OCI-LY1 (cell line): ENCODE measurements around the gene DNAH12.
"Not testable (repeated sequence)": the region's sequence is repeated elsewhere in the genome, so short reads cannot be mapped to it uniquely, and the experiment has no call there.

ENCODE experiments used
- H2AFZ ChIP-seq: fragments of 200-600 bp; sonication (generic), shearing (Covaris generic); 2 replicates; pipeline ENCODE4 v1.6.0; 2014; ENCODE audit warnings: antibody characterized with exemption, mild to moderate bottlenecking, low read length
- H3F3A ChIP-seq: fragments of 200-600 bp; sonication (generic), shearing (Covaris generic); 2 replicates; pipeline ENCODE4 v1.6.0; 2014; ENCODE audit warnings: mild to moderate bottlenecking, antibody characterized with exemption, low read length, moderate library complexity; ENCODE audit not compliant: insufficient read depth
- H3K27ac ChIP-seq: fragments of 200-600 bp; sonication (generic); 2 replicates; pipeline ENCODE4 v1.5.1; 2014; ENCODE audit warnings: low read length, mixed run types, mild to moderate bottlenecking, low read depth; ENCODE audit not compliant: poor library complexity, severe bottlenecking
- H3K27me3 ChIP-seq: fragments of 200-600 bp; sonication (generic); 2 replicates; pipeline ENCODE4 v1.6.0; 2014; ENCODE audit warnings: antibody characterized with exemption, mild to moderate bottlenecking, low read length, moderate library complexity; ENCODE audit not compliant: insufficient read depth
- H3K36me3 ChIP-seq: fragments of 200-600 bp; sonication (generic); 2 replicates; pipeline ENCODE4 v1.6.1; 2014; ENCODE audit warnings: mild to moderate bottlenecking, antibody characterized with exemption, low read length, moderate library complexity, mixed read lengths; ENCODE audit not compliant: insufficient read depth
- H3K4me1 ChIP-seq: fragments of 200-600 bp; sonication (generic); 2 replicates; pipeline ENCODE4 v1.5.1; 2014; ENCODE audit warnings: mild to moderate bottlenecking, low read length, moderate library complexity; ENCODE audit not compliant: insufficient read depth, severe bottlenecking
- H3K4me2 ChIP-seq: fragments of 200-600 bp; sonication (generic), shearing (Covaris generic); 2 replicates; pipeline ENCODE4 v1.6.1; 2014; ENCODE audit warnings: low read length
- H3K4me3 ChIP-seq: fragments of 200-600 bp; sonication (generic); 2 replicates; pipeline ENCODE4 v1.5.1; 2014; ENCODE audit warnings: low read length, low read depth, mild to moderate bottlenecking, mixed read lengths; ENCODE audit not compliant: poor library complexity, severe bottlenecking
- H3K79me2 ChIP-seq: fragments of 200-600 bp; shearing (Covaris generic); 2 replicates; pipeline ENCODE4 v1.6.1; 2016; ENCODE audit warnings: mixed run types, low read length, mixed read lengths; ENCODE audit not compliant: insufficient read depth
- H3K9ac ChIP-seq: fragments of 200-600 bp; sonication (generic), shearing (Covaris generic); 2 replicates; pipeline ENCODE4 v1.6.1; 2014; ENCODE audit warnings: mild to moderate bottlenecking, low read length, mixed read lengths
- H3K9me2 ChIP-seq: fragments of 200-600 bp; sonication (generic), shearing (Covaris generic); 2 replicates; pipeline ENCODE4 v1.6.1; 2014; ENCODE audit warnings: low read depth, mild to moderate bottlenecking, low read length, mixed read lengths
- H3K9me3 ChIP-seq: fragments of 200-600 bp; shearing (Covaris generic); 2 replicates; pipeline ENCODE4 v1.6.1; 2014; ENCODE audit warnings: low read length, mixed read lengths
- H4K20me1 ChIP-seq: fragments of 200-600 bp; sonication (generic), shearing (Covaris generic); 2 replicates; pipeline ENCODE4 v1.6.0; 2016; ENCODE audit warnings: mild to moderate bottlenecking, low read length; ENCODE audit not compliant: insufficient read depth
- CTCF ChIP-seq: fragments of 200-600 bp; sonication (generic), shearing (Covaris generic); IDR thresholded peaks from 2 replicates; pipeline ENCODE4 v1.5.1; 2017; ENCODE audit warnings: mild to moderate bottlenecking, antibody characterized with exemption, low read length, moderate library complexity, mixed read lengths
- EZH2 ChIP-seq: fragments of 200-600 bp; sonication (generic), shearing (Covaris generic); IDR thresholded peaks from 2 replicates; pipeline ENCODE4 v1.8.0; 2017; ENCODE audit warnings: borderline replicate concordance, mixed run types, mild to moderate bottlenecking, antibody characterized with exemption, low read length, moderate library complexity, mixed read lengths

DNAH12 gene

DNA sequence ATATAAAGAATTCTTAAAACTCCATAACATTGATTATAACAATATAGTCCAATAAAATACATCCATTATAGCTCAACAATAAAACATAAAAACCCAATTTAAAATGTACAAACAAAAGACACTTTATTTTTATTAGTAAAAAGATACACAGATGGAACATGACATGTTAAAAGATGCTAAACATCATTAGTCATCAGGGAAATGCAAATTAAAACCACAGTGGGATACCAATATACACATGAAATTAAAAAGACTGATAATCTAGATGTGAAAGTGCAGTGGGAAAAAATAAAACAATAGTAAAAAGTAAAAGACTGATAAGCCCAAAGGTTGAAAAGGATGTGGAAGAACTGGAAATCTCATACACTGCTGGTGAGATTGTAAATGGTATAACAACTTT, 46.2 kb downstream of the DNAH12 start:
- Histone ChIP-seq H3K4me1 (no peaks in the 10 kb centered on the region), H3K36me3 (no peaks in the 10 kb centered on the region), H3K9ac (no peak overlapping the region), H2AFZ (no peak overlapping the region; the same call in 1 of the 2 replicates), H3K79me2 (no peaks in the 10 kb centered on the region), H3F3A (no peaks in the 10 kb centered on the region), H3K4me3 (no peak overlapping the region), H4K20me1 (no peaks in the 10 kb centered on the region), H3K27ac (no peak overlapping the region), H3K9me3 (no peaks in the 10 kb centered on the region), H3K9me2 (no peaks in the 10 kb centered on the region), H3K27me3 (no peaks in the 10 kb centered on the region), H3K4me2 (no peak overlapping the region)
- TF ChIP-seq CTCF (no peak), EZH2 (no peak)

- H3K27me3 ChIP-seq: no peaks in the 10 kb centered on the region
- no peaks in the 10 kb centered on the region for H3K36me3 ChIP-seq
- TF ChIP-seq CTCF (no peak), EZH2 (no peak)
- no peak overlapping the region for H2AFZ ChIP-seq
- no peak overlapping the region for H3K4me3 ChIP-seq
- no peaks in the 10 kb centered on the region for H3K4me1 ChIP-seq
- no peaks in the 10 kb centered on the region for H3K9me3 ChIP-seq
- H3F3A ChIP-seq: no peaks in the 10 kb centered on the region
- H3K9ac ChIP-seq: no peak overlapping the region
- no peaks in the 10 kb centered on the region for H4K20me1 ChIP-seq
- H3K9me2 ChIP-seq: no peaks in the 10 kb centered on the region
- no peak overlapping the region for H3K27ac ChIP-seq
- H3K4me2 ChIP-seq: no peak overlapping the region
- no peaks in the 10 kb centered on the region for H3K79me2 ChIP-seq
Measured at GRCh38 chr3:57484563-57484962, 59.6 kb downstream of the DNAH12 start.

DNA sequence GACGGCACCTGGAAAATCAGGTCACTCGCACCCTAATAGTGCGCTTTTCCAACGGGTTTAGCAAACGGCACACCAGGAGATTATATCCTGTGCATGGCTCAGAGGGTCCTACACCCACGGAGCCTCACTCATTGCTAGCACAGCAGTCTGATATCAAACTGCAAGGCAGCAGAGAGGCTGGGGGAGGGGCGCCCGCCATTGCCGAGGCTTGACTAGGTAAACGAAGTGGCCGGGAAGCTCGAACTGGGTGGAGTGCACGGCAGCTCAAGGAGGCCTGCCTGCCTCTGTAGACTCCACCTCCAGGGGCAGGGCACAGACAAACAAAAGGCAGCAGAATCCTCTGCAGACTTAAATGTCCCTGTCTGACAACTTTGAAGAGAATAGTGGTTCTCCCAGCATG, 67.0 kb downstream of the DNAH12 start:
- not testable (repeated sequence) for H3K9me3 ChIP-seq, H3F3A ChIP-seq, H4K20me1 ChIP-seq, H3K36me3 ChIP-seq, H3K79me2 ChIP-seq, H3K4me2 ChIP-seq, H3K9me2 ChIP-seq, H3K27ac ChIP-seq, H3K27me3 ChIP-seq, H3K4me3 ChIP-seq, H2AFZ ChIP-seq, H3K9ac ChIP-seq, H3K4me1 ChIP-seq

DNA sequence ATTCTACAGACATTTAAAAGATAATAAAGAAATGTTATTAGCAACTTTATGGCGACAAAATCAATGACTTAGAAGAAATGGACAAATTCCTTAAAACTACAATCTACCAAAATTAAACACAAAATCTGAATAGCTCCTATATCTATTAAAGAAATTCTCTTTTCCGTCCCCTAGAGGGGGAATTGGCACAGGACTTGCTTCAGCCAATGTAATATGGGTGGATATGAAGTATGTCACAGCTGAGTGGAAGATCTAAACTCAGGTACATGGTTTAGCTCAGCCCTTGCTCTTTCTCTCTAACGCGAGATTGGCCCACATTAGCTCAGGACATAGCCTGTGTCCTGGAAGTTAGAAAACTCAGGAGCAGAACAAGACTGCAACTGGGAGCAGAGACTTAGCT, 79.3 kb downstream of the DNAH12 start:
- no peak overlapping the region for H3K9ac ChIP-seq
- no peaks in the 10 kb centered on the region for H4K20me1 ChIP-seq
- TF ChIP-seq CTCF (no peak; the same call in 1 of the 2 replicates), EZH2 (no peak)
- H3K27me3 ChIP-seq: no peaks in the 10 kb centered on the region
- no peak overlapping the region for H2AFZ ChIP-seq
- no peaks in the 10 kb centered on the region for H3F3A ChIP-seq
- H3K4me2 ChIP-seq: no peak overlapping the region
- no peaks in the 10 kb centered on the region for H3K4me1 ChIP-seq
- H3K4me3 ChIP-seq: no peak overlapping the region
- H3K79me2 ChIP-seq: no peaks in the 10 kb centered on the region
- no peaks in the 10 kb centered on the region for H3K9me2 ChIP-seq
- no peaks in the 10 kb centered on the region for H3K36me3 ChIP-seq
- no peak overlapping the region for H3K27ac ChIP-seq
- no peaks in the 10 kb centered on the region for H3K9me3 ChIP-seq
